GM21515 (cell line): Measurements from ENCODE around the gene CARD19.

Experiments
- ATAC-seq: cut with Tn5 transposase; IDR thresholded peaks from one replicate; pipeline ENCODE4 v1.9.1; 2021; ENCODE audit not compliant: unreplicated experiment

CARD19 gene, protein sequence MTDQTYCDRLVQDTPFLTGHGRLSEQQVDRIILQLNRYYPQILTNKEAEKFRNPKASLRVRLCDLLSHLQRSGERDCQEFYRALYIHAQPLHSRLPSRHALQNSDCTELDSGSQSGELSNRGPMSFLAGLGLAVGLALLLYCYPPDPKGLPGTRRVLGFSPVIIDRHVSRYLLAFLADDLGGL

DNA sequence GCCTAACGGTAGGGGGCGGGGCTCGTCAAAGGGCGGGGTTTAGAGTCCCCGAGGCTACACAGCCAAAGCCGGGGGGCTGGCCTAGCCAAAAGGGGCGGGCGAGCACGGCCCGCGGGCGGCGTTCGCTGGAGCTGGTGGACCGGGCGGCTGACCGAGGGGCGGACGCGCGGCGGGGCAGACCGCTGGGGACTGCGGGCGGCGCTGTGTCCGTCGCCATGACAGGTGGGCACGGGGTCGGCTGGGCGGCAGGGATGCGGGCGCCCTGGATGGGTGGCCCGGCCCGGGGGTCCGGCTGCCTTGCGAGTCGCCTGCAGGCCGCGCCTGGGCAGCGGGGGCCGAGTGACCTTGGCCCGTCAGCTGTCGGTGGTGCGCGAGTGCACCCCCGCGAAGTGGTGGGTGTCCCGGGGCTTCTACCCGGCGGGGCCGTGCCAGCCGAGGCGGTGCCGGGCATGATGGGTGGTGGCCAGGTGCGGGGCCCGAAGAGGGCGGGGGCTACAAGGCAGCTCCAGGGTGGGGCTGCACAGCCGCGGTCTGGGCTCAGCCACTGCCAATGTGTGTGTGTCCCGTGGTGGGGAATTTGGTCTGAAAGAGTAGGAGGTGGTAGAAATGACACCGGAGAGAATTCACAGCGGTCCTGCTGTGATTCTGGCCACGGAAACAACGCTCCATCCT is at the start of gene CARD19:
TSS of gene CARD19 (plus strand) at position 87 of the 672 bp plus-strand sequence. CDS start at position 216, 129 bp downstream.
- peak; percentile 16 for ATAC-seq

DNA sequence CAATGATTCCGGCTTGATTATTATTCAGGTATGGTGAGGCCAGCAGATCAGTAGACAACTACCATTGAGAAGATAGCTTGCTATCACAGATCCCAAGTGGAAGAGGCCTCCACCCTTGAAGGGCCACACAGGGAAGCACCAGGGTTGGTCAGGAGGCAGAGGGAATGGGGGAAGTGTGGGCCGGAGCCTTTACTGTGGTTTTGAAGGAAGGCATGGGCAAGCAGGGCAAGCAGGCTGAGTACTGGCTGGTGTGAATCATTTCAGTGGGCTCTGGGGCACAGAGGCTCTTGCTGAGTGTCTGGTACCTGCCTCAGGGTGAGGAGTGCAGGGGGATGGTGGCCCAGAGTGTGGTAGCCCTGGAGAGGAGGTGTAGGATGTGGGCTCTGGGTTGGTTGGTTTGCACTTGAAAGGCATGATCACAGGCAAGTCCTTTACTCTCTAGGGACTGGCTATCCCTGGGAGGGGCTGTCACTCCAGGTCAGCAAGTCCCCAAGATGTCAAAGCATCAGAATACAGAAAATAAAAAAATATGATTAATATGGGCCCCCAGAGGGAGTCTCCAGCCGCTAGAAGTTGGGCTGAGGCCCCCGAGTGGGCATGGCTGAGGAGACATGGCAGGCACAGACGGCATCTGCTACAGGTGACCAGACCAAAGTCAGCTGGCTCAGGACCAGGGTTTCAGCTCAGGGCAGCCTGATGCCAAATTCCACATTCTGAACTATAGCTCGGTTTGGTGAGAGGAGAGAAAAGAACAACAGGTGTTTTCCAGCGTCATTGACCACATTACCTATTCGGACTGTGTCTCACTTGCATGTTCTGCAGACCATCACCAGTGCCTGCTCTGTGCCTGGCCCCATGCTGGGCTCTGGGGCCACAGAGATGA is 47.2 kb upstream of the CARD19 start:
- ATAC-seq: no peak

DNA sequence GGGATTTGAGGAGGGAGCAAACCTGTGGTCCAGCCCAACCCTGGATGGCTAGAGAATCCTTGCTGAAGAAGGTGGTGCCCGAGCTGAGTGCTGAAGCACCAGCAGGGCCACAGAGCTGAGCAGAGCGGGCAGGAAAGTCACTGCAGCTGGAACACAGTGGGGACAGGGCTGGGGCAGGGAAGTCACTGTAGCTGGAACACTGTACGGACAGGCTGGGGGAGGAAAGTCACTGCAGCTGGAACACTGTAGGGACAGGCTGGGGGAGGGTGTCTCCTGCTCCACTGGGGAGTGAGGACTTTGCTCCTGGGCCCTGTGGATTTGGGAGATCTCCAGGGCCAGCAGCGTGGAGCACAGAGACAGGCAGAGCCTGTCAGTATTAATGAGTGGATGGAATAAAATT is 46.5 kb upstream of the CARD19 start:
- ATAC-seq: no peak

DNA sequence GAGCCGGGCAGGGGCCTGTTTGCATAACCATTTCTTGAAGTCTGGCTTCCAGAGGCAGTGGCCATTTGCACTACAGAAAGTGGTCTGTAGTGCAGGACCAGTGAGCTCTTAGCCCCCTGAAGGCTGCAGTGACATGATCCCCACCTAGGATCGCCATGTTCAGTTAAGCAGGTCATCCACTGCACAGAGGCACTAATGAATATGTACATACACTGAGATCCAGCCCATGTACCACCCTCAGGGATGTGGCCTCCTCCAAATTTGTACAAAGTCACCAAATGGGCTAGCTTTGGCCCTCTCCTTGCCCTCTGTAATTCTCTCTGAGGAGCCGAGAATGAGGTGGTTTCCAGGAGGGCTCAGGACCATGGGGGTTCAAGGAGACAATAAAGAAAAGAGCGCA is 45.8 kb upstream of the CARD19 start:
- ATAC-seq: no peak

DNA sequence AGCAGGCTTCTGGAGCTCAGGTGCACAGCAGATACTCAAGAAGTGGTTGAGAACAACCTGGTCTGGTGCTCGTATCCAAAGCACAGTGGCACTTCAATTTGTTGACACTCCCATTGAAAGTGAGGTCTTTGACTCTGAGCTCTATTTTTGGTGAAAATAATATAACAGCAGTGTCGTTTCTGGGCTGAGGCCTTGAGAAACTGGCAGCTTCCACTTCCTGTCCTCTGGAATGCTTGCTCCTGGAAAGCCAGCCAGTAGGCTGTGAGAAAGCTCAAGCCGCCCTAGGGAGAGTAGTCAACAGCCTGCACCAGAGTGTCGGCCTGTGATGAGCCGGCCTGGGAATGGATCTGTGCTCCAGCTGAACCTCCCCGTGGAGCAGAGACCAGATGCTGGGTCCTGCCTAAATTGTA is 44.3 kb upstream of the CARD19 start:
- ATAC-seq: no peak

DNA sequence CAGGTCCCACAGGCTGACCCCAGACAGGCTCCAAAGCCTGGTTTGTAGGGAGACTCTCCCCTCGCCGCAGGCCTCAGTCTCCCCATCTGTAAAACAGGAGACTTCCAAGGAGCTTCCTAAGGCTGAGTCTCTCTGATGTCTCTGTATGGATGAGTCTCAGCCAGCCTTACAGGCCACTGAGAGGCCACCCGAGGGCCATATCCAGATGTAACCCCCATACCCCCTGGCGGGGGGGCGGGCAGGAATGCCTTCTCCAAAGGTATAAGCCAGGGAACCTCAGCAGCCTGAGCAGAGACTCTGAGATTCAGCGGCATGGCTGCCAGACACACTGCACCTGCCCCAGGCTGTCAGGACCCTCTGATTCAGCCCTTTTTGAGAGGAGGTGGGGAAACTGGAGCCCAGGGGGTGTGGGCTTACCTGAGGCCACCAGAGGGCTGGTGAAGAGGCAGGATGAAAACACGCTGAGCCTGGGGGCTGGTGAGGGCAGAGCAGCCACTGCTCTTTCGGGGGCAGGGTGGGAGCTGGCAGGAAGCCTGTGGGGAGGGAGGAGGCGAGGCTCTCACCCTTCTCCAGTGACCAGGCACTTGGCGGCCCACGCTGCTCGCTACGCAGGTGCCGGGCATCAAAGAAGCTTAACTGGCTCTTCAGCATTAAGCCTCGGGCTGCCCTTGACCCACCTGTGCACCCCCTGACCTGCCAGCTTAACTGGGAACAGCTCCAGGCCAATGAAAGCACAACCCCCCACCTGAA is 43.1 kb upstream of the CARD19 start:
- ATAC-seq: no peak

DNA sequence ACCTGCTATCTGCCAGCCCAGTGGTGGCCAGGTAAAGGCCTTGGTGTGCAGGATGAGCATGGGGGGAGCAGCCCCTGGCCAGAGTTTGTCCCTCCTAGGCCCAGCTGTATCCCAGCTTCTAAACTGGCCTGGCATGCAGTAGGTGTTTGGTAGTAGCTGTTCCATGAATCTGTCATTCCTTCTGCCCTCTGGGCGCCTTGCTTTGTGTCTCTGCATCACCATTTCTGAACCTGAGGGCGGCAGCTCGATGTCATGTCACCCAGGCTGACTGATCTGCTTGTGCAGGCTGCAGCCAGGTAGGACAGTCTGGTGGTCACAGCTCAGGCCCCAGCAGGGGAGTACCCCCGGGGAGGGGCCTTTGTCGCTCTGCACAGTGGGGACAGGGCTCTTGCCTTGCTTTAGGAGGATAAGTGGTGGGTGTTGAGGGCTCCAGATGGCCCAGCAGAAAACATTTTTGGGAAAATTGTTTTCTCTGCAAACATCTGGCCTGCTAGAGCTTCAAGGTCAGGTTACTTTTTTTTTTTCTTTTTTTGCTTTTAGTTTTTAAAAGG is 42.2 kb upstream of the CARD19 start:
- no peak for ATAC-seq

DNA sequence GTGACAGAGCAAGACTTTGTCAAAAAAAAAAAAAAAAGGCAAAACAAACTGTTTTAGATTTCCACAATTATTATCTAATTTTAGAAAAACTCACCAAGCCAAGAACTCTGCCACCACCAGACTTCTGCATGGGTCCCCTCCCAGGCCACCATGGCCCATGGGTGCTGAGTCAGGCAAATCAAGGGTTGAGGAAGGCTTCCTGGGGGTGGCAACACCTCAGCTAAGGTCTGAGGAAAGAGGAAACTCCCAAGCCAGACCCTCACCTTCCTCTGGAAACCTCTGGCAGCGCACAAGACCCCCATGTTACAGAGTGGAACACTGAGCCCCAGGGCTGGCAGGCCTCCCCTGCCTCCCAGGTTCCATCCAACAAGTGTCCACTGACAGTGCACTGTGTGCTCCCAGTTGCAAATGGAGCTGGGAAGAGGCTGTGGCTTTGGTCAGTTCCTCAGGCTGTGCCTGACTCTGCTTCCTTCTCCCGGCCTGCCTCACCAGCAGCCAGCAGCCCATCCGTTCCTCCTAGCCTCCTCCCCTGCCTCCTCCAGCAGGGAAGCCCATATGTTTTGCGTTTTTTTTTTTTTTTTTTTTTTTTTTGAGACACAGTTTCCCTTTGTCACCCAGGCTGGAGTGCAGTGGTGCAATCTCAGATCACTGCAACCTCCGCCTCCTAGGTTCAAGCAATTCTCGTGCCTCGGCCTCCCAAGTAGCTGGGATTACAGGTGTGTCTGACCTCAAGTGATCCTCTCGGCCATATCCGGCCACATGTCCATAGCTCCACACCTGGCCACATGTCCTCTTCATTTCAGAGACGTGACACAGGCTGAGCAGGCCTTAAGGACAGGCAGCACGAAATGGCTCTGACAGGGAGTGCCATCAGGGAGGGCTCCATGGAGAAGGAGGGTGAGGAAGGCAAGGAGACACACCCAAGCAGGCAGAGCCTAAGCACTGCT is 41.0 kb upstream of the CARD19 start:
- ATAC-seq: no peak

DNA sequence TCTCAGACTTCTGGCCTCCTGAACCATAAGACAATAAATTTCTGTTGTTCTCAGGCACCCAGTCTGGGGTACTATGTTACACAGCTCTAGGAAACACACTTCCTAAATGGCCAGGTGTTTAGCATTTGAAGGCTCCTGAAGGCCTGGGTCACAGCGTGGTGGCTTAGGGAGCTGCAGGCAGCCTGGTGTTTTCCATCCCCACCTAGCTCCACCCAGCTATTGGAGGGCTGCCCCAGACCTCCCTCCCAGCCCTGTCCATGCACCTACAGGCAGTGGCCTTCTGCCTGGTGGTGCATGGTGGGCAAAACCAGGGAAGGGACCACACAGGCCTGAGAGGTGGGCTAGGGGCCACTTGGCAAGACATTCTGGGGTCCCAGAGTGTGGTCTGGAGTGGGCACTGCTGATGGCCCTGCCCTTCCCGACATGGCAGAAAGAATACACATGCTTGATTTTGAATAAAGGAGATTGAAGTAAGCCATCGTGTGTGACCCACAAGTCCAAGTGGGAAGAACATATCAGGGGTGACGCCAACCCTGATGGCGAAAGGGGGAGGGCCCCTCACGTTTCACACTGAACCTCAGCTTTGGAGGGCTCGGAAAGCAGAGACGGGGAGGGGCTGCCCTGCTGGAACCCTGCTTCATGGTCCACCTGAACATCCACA is 38.8 kb upstream of the CARD19 start:
- ATAC-seq: no peak

DNA sequence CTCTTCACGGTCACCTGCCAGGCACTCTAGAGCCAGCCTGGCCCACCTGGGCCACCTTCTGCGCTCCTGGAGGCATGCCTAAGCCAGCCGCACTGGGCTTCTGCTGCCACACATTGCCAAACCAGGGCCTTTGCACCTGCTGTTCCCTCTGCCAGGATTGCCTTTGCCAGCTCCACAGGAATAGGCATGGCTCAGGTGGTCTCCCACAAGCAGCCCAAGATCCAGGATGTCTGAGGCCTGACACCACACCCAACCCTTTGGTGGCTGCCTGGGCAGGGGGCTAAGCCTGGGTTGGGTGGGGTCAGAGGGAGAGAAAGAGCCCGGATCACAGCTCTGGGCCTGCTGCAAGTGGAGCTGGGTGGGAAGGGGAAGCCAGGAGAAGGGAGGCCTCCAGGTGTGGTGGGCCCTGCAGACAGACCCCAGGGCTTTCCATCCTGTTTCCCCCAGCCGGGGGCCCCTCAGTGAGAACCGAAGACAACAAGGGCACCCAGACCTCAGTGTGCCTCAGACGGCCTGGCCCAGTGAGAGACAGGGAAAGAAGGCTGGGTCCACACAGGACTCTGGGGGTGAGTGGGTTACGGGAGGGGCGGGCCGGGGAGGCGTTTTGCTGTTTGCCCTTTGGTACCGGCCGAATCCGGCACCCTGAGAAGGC is 38.2 kb upstream of the CARD19 start:
- peak; percentile 1 for ATAC-seq

DNA sequence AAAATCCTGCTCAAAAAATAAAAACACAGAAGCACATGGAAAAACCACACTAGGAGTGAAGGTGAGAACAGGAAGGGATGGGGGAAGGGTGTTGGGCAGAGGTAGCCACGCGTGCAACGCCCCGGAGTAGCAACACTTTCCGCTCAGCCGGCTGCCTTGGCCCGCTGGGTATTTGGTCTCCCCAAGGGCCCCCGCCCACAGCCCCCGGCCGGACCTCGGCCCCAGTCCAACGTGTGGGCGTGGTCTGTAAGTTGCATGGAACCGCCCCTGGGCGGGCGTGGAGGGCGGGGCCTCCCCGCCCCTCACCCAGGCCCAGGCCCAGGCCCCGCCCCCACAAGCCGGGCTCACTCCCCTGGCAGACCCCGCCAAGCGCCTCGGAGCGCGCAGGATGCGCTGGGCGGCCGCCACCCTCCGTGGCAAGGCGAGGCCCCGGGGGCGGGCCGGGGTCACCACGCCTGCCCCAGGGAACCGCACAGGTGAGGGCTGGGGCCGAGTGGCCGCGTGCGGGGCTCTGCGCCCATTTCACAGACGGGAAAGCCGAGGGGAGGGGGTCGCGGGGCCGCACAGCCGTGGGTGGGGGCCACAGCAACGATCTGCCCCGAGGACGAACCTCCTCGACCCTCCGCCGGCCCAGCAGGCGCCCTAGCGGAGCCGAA is 37.5 kb upstream of the CARD19 start, which contains the start of gene SUSD3:
TSS of gene SUSD3 (plus strand) at position 347 of the 656 bp plus-strand sequence. CDS start at position 389, 42 bp downstream.
- ATAC-seq: peak; percentile 32

DNA sequence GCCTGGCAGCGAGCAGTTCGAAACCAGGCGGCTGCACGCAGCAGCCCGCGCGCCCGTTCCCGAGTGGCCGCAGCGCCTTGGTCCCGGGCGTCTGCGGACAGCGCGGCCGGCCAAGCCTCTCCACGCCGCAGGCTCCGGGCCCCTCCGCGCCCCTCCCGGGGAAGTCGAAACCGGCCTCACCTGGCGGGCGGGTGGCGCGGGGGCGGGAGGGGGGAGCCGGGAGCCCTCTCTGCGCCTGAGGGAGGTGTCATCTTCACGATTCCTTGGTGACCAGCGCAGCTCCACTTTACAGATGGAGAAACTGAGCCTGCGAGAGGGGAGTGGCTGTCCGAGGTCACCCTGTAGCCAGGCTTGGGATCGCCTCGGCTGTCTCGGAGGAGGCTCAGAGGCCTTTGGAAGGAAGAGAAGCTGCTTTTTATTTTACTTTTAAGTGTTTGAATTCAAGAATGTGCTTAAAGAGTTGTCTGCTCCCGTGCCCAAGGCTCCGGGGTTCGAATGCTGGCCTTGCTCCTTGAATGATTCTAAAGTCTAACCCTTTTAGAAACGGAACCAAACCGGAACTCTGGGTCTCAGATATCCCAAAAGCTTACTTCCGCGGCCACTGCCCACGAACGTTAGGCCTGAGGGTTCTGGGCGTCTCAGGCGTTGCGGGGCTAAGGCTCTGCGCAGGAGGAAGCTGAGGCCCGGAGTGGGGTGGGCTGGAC is 36.9 kb upstream of the CARD19 start:
- peak; percentile 17 for ATAC-seq

DNA sequence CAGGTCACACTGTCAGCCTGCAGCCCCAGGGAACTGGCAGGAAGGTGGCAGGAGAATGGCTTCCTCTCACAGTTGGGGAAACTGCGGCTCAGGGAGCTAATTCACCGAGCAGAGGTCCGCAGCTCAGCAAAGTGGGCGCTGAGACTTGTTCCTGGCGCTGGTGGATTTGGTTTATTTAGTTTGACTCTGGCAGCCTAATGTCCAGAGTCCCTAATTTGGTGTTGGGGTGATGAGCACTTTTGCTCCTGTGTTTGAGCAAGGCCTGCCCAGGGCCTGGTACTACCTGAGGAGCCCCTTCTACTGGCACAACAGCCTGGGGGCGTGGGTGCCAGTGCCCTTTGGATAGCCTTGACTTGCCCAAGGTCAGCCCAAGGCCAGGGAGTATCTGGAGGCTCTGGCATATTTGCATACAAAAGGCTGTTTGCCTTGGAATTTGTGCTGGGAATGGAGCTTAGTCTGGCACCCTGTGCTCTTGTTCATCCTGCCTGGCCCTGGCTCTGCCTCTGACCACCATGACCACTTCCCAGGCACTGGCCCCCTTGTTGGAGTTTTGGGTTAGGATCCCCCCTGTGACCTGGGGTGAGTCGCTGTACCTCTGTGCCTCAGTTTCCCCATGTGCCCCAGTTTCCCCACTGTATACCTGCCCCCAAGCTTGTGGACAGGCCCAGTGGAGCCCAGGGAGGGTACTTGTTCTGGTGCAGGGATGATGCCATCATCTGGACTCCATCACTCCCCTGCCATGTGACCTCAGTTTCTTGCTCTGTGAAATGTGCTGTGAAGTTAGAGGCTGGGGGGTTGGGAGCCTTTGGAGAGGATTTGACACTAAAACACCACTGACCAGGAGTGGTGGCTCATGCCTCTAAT is 36.1 kb upstream of the CARD19 start:
- ATAC-seq: no peak

DNA sequence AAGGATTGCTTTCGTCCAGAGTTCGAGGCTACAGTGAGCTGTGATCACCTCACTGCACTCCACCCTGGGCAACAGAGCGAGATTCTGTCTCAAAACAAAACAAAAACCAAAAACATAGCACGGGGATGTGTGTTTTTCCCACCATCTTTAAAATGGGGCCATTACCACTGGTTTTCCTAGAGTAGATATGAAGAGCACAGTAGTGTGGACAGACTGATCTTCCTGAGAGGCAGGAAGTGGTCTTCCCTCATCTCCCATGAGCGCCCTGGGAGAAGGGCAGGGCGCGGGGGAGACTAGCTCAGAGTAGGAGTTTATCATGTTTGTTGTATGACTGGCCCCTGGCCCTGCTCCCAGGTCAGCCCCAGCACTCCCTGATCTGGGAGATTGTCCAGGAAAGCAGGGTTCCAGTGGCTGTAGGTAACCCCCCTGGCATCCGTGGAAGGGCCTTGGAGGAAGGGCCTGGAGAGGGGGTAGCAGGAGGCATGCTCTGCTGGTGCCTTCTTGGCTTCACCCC is 35.2 kb upstream of the CARD19 start:
- no peak for ATAC-seq

DNA sequence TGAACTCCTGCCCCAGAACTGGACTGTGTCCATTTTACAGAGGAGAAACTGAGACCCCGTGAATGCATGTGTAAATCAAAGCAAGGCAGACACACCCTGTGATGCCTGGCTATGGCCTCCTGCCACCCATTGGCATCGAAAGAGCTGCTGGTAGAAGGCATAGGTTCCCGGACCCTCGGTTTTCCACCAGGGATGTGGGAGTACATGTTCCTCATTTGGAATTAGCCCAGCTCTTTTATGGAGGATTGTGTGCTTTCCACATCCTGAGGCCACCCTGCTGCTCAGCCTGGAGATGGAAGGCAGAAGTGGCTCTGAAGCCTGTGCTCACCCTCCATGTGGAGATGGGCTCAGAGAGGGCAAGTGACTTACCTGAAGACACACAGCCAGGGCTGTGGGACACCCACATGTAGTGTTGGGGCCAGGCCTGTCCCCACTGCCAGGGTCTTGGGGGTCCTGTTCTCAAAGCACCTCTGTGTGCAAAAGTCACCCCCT is 34.7 kb upstream of the CARD19 start:
- ATAC-seq: no peak
